ENCODE measurements around the gene SPESP1. TPM values are rescaled to one million over a fixed set of nuclear protein-coding genes. Genes with fewer than 3 reads are reported as not detected.

SPESP1 gene
- total and polyA plus RNA-seq, 2 experiments from 2014 or later, result not detected

DNA sequence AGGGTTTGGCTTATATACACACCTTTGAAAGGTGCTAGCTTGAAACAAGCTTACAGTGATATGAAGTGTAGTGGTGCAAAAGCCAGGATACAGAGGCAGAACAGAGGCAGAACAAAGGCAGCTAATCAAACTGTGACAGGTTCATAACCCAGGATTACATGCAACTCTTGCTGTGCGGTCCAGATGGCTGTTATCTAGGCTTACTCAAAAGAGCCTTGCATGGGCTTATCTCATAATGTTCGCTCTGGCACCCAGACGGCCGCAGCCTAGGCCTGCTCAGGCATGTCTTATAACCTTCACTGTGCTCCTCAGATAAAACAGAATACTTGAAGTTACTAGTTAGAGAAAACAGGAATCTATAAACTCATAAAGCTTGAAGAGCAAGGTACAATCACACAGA is 61.4 kb downstream of the SPESP1 start:
- Histone ChIP-seq H3K36me3 (ENCODE audit: insufficient read depth) (no peaks in the 10 kb centered on the region), H3F3A (replicated peaks; ENCODE audit: low read depth) (no peaks in the 10 kb centered on the region), H2AFZ (no peak overlapping the region), H3K9me2 (ENCODE audit: insufficient read depth) (no peaks in the 10 kb centered on the region; the same call in 1 of the 2 replicates), H3K27ac (ENCODE audit: low read depth) (no peak overlapping the region), H3K4me3 (no peak overlapping the region), H4K20me1 (replicated peaks; ENCODE audit: insufficient read depth) (no peaks in the 10 kb centered on the region), H3K27me3 (ENCODE audit: insufficient read depth) (no peaks in the 10 kb centered on the region), H3K4me2 (no peak overlapping the region), H3K79me2 (replicated peaks; ENCODE audit: insufficient read depth) (no peaks in the 10 kb centered on the region), H3K4me1 (ENCODE audit: insufficient read depth) (peaks cover 10% of the 10 kb centered on the region)
- Mint-ChIP-seq H3K9me3 (peaks cover 29% of the 10 kb centered on the region), H3K27me3 (ENCODE audit: insufficient read depth, low read depth, poor library complexity) (peaks cover 24% of the 10 kb centered on the region), H3K4me1 (peaks cover 23% of the 10 kb centered on the region), H3K36me3 (ENCODE audit: low read depth) (peaks cover 19% of the 10 kb centered on the region), H3K4me3 (no peak overlapping the region), H3K27ac (no peak overlapping the region)
- DNase-seq (ENCODE audit: low spot score) (no peak), ATAC-seq (no peak)
- TF ChIP-seq NANOG (IDR thresholded peaks at IDR 0.05; ENCODE audit: borderline replicate concordance), result no peak
- no peak for TF ChIP-seq ZNF114 (CRISPR knock-in tag; IDR thresholded peaks at IDR 0.05)
- no peak for TF ChIP-seq EZH2 (IDR thresholded peaks at IDR 0.05; ENCODE audit: low read depth, unreplicated experiment)
- no peak for TF ChIP-seq CREB1 (CRISPR knock-in tag; IDR thresholded peaks at IDR 0.05; ENCODE audit: low read depth)
- TF ChIP-seq, protein P1, sequence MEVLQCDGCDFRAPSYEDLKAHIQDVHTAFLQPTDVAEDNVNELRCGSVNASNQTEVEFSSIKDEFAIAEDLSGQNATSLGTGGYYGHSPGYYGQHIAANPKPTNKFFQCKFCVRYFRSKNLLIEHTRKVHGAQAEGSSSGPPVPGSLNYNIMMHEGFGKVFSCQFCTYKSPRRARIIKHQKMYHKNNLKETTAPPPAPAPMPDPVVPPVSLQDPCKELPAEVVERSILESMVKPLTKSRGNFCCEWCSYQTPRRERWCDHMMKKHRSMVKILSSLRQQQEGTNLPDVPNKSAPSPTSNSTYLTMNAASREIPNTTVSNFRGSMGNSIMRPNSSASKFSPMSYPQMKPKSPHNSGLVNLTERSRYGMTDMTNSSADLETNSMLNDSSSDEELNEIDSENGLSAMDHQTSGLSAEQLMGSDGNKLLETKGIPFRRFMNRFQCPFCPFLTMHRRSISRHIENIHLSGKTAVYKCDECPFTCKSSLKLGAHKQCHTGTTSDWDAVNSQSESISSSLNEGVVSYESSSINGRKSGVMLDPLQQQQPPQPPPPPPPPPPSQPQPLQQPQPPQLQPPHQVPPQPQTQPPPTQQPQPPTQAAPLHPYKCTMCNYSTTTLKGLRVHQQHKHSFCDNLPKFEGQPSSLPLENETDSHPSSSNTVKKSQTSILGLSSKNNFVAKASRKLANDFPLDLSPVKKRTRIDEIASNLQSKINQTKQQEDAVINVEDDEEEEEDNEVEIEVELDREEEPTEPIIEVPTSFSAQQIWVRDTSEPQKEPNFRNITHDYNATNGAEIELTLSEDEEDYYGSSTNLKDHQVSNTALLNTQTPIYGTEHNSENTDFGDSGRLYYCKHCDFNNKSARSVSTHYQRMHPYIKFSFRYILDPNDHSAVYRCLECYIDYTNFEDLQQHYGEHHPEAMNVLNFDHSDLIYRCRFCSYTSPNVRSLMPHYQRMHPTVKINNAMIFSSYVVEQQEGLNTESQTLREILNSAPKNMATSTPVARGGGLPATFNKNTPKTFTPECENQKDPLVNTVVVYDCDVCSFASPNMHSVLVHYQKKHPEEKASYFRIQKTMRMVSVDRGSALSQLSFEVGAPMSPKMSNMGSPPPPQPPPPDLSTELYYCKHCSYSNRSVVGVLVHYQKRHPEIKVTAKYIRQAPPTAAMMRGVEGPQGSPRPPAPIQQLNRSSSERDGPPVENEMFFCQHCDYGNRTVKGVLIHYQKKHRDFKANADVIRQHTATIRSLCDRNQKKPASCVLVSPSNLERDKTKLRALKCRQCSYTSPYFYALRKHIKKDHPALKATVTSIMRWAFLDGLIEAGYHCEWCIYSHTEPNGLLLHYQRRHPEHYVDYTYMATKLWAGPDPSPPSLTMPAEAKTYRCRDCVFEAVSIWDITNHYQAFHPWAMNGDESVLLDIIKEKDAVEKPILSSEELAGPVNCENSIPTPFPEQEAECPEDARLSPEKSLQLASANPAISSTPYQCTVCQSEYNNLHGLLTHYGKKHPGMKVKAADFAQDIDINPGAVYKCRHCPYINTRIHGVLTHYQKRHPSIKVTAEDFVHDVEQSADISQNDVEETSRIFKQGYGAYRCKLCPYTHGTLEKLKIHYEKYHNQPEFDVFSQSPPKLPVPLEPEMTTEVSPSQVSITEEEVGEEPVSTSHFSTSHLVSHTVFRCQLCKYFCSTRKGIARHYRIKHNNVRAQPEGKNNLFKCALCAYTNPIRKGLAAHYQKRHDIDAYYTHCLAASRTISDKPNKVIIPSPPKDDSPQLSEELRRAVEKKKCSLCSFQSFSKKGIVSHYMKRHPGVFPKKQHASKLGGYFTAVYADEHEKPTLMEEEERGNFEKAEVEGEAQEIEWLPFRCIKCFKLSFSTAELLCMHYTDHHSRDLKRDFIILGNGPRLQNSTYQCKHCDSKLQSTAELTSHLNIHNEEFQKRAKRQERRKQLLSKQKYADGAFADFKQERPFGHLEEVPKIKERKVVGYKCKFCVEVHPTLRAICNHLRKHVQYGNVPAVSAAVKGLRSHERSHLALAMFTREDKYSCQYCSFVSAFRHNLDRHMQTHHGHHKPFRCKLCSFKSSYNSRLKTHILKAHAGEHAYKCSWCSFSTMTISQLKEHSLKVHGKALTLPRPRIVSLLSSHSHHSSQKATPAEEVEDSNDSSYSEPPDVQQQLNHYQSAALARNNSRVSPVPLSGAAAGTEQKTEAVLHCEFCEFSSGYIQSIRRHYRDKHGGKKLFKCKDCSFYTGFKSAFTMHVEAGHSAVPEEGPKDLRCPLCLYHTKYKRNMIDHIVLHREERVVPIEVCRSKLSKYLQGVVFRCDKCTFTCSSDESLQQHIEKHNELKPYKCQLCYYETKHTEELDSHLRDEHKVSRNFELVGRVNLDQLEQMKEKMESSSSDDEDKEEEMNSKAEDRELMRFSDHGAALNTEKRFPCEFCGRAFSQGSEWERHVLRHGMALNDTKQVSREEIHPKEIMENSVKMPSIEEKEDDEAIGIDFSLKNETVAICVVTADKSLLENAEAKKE (CRISPR knock-in tag; IDR thresholded peaks at IDR 0.05), result no peak

DNA sequence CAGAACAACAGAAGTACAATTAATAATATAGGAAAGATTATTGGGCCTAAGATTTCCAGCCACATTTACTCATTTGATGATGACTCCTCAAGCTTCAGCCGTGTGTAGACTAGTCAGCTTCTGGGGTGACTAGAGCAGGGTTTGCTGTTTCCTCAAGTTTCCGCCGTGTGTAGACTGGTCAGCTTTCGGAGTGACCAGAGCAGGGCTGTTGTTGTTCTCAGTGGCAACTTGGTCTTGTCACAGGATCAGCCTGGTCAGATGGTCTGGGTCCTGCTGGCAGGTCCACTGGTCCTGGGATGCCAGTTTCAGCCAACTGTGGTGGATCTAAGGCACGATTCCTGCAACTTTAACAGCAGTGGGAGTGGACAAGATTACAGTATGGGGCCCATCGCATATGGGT is 62.4 kb downstream of the SPESP1 start:
- no peaks in the 10 kb centered on the region for H3F3A ChIP-seq (replicated peaks; ENCODE audit: low read depth)
- peaks cover 3% of the 10 kb centered on the region for H3K9me2 ChIP-seq (ENCODE audit: insufficient read depth)
- H3K79me2 ChIP-seq (replicated peaks; ENCODE audit: insufficient read depth), result no peaks in the 10 kb centered on the region
- H3K36me3 Mint-ChIP-seq (ENCODE audit: low read depth), result peaks cover 19% of the 10 kb centered on the region
- peaks cover 10% of the 10 kb centered on the region for H3K4me1 ChIP-seq (ENCODE audit: insufficient read depth)
- H3K36me3 ChIP-seq (ENCODE audit: insufficient read depth), result no peaks in the 10 kb centered on the region
- H3K4me3 ChIP-seq, result no peak overlapping the region
- H3K27ac Mint-ChIP-seq, result no peak overlapping the region
- no peaks in the 10 kb centered on the region for H3K27me3 ChIP-seq (ENCODE audit: insufficient read depth)
- DNase-seq (ENCODE audit: low spot score) (no peak), ATAC-seq (no peak)
- H3K4me3 Mint-ChIP-seq, result no peak overlapping the region
- H3K4me2 ChIP-seq, result no peak overlapping the region
- H3K9me3 Mint-ChIP-seq, result peaks cover 26% of the 10 kb centered on the region
- H2AFZ ChIP-seq, result no peak overlapping the region
- no peaks in the 10 kb centered on the region for H4K20me1 ChIP-seq (replicated peaks; ENCODE audit: insufficient read depth)
- peaks cover 22% of the 10 kb centered on the region for H3K27me3 Mint-ChIP-seq (ENCODE audit: insufficient read depth, low read depth, poor library complexity)
- peaks cover 23% of the 10 kb centered on the region for H3K4me1 Mint-ChIP-seq
- no peak overlapping the region for H3K27ac ChIP-seq (ENCODE audit: low read depth)
- TF ChIP-seq, protein P1 (CRISPR knock-in tag; IDR thresholded peaks at IDR 0.05), result no peak
- TF ChIP-seq EZH2 (IDR thresholded peaks at IDR 0.05; ENCODE audit: low read depth, unreplicated experiment), result no peak
- TF ChIP-seq STAT1 (IDR thresholded peaks at IDR 0.05; ENCODE audit: unreplicated experiment), result no peak

Measured in GM23338 (cell line).